Pancreas (tissue), 10 donors: ENCODE measurements around the gene FMNL3. TPM values are rescaled to one million over a fixed set of nuclear protein-coding genes. Genes with fewer than 3 reads are reported as not detected.
"Not testable (repeated sequence)": the region's sequence is repeated elsewhere in the genome, so short reads cannot be mapped to it uniquely, and the experiment has no call there.

ENCODE experiments used
- ATAC-seq, 4 donors: fragments of 200-7000 bp; cut with Tn5 transposase; one replicate each; pipeline versions ENCODE4 v1.8.0 to v1.9.1; 2020; ENCODE audit warnings: mild to moderate bottlenecking in 4 of 4, moderate library complexity in 4 of 4
- DNase-seq, 6 donors: peaks; one replicate each; pipeline ENCODE4 v3.0.0-alpha.2; 2020
- FAIRE-seq: peaks from 2 replicates; lab custom pipeline; 2012; peaks lifted over from hg19 to GRCh38; lab: Jason Lieb, UNC
- H3K27ac ChIP-seq, 4 donors: fragments of 200-600 bp; sonication (generic); 1 replicate in 3 of 4; 2 replicates in 1 of 4; pipeline versions ENCODE4 v1.5.0 to v1.8.0; 2020
- H3K27me3 ChIP-seq, 4 donors: fragments of 200-600 bp; one replicate each; pipeline ENCODE4 v1.8.0; 2021
- H3K36me3 ChIP-seq, 3 donors: fragments of 200-600 bp; sonication (generic) in 1 of 3; one replicate each; pipeline versions ENCODE4 v1.5.0 to v1.8.0; 2020 to 2021
- H3K4me1 ChIP-seq, 3 donors: fragments of 200-600 bp; one replicate each; pipeline ENCODE4 v1.8.0; 2021
- H3K4me3 ChIP-seq, 4 donors: fragments of 200-600 bp; sonication (generic) in 2 of 4; one replicate each; pipeline versions ENCODE4 v1.5.0 to v1.8.0; 2020 to 2021
- H3K9me3 ChIP-seq, 4 donors: fragments of 200-600 bp; one replicate each; pipeline ENCODE4 v1.8.0; 2021
- CTCF ChIP-seq, 4 donors: fragments of 200-600 bp; sonication (generic) in 3 of 4; IDR thresholded peaks; one replicate each; pipeline versions ENCODE4 v1.5.0 to v1.8.0; 2021; ENCODE audit warnings: antibody characterized with exemption in 4 of 4
- WGBS, 2 donors: extraction: QIAGEN DNeasy Blood & Tissue Kit; methylation state at CpG; one replicate each; pipeline ENCODE4 v1.1.7; 2013; 5-methylcytosine and 5-hydroxymethylcytosine counted together
- intact Hi-C, 3 donors: fragments of 100-400 bp; cut with DNase I; formaldehyde crosslinking; loops; one replicate each; pipeline versions ENCODE4 v1.11.1 to v1.14.2; 2022
- polyA plus RNA-seq, 2 donors: library from polyadenylated mRNA; stranded (reverse); fragments of 200-250 nt; gene quantifications; one replicate each; pipeline ENCODE4 v1.2.3, GENCODE V29; 2013
- total RNA-seq, 6 donors: library from RNA; stranded (reverse); fragmentation: NEBNext Ultra II Directional in 4 of 6; extraction: Animal tissue kit (Norgen Biotek cat#: 25700) in 4 of 6; gene quantifications; one replicate each; pipeline versions ENCODE4 v1.2.1 to v1.2.4, GENCODE V29; 2021 to 2023
- donor health status: healthy with polysubstance abuse.
- donor health status: DM: no; HTN: no; CAD: no; lungs with moderate emphysema.
- donor health status: DM: no; HTN: no; CAD: no.
- donor health status: control.
- donor health status: control.
- donor health status: Bipolar disorder and iron deficiency.
- donor health status: DM: yes; HTN: yes; CAD: no.
- donor health status: DM: no; HTN: no; CAD: no.
- donor health status: DM: no; HTN: no; CAD: no.
- donor health status: DM: yes; HTN: yes; CAD: no.

The FMNL3 gene
- total and polyA plus RNA-seq, 8 donors, result 1.8 to 13.5 (median 3.0) TPM

- peaks cover 0 to 4% (median 4%) of the 10 kb centered on the region in 3 donors for H3K4me1 ChIP-seq
- H3K27ac ChIP-seq, result no peak overlapping the region
- no peak overlapping the region for H3K4me3 ChIP-seq
- no peak for FAIRE-seq
- intact Hi-C loops, result no loop called here
- H3K27me3 ChIP-seq, result no peaks in the 10 kb centered on the region
- WGBS, 2 donors, result 72 to 80% methylated on average over 5 of the region's 5 CpGs
- no peak for ATAC-seq
- no peak for TF ChIP-seq CTCF (IDR thresholded peaks at IDR 0.05)
- H3K36me3 ChIP-seq, result no peaks in the 10 kb centered on the region
- H3K9me3 ChIP-seq, result no peaks in the 10 kb centered on the region
- DNase-seq, result no peak
Measured at GRCh38 chr12:49616533-49617219, 90.5 kb downstream of the FMNL3 start.

- no peak for TF ChIP-seq CTCF (IDR thresholded peaks at IDR 0.05)
- Histone ChIP-seq H3K27ac (no peak overlapping the region), H3K27me3 (no peaks in the 10 kb centered on the region), H3K36me3 (no peaks in the 10 kb centered on the region), H3K4me3 (no peak overlapping the region), H3K9me3 (no peaks in the 10 kb centered on the region), H3K4me1 (no peaks in the 10 kb centered on the region)
- DNase-seq (no peak), ATAC-seq (no peak), FAIRE-seq (no peak)
- WGBS, 2 donors, result 95 to 100% methylated on average over 6 to 7 of the region's 7 CpGs
- intact Hi-C loops, result no loop called here
Measured at GRCh38 chr12:49615725-49616124, 91.5 kb downstream of the FMNL3 start.

GRCh38 chr12:49612210-49612609 is 95.0 kb downstream of the FMNL3 start:
- ATAC-seq (no peak), FAIRE-seq (no peak), DNase-seq (no peak)
- H3K36me3 ChIP-seq, result no peaks in the 10 kb centered on the region
- H3K27ac ChIP-seq, result no peak overlapping the region
- no peak overlapping the region for H3K4me3 ChIP-seq
- intact Hi-C loops, result no loop called here
- H3K9me3 ChIP-seq, result no peaks in the 10 kb centered on the region
- H3K4me1 ChIP-seq, result peaks cover 0 to 2% (median 0%) of the 10 kb centered on the region in 3 donors
- no peaks in the 10 kb centered on the region for H3K27me3 ChIP-seq
- no peak for TF ChIP-seq CTCF (IDR thresholded peaks at IDR 0.05)

GRCh38 chr12:49610785-49611184 is 96.4 kb downstream of the FMNL3 start:
- H3K27me3 ChIP-seq, ATAC-seq, H3K27ac ChIP-seq, H3K9me3 ChIP-seq, FAIRE-seq, H3K36me3 ChIP-seq, DNase-seq, intact Hi-C loops, H3K4me1 ChIP-seq, H3K4me3 ChIP-seq: not testable (repeated sequence)
- WGBS, 2 donors, result 90 to 97% methylated on average over 4 of the region's 4 CpGs

GRCh38 chr12:49609875-49610154 is 97.4 kb downstream of the FMNL3 start:
- no peaks in the 10 kb centered on the region for H3K27me3 ChIP-seq
- H3K9me3 ChIP-seq, result no peaks in the 10 kb centered on the region
- H3K36me3 ChIP-seq, result no peaks in the 10 kb centered on the region
- intact Hi-C loops, result no loop called here
- DNase-seq, result no peak
- no peak for ATAC-seq
- no peak for FAIRE-seq
- H3K4me1 ChIP-seq, result peaks cover 0 to 6% (median 0%) of the 10 kb centered on the region in 3 donors
- H3K27ac ChIP-seq, result no peak overlapping the region
- TF ChIP-seq CTCF (IDR thresholded peaks at IDR 0.05), result no peak
- H3K4me3 ChIP-seq, result no peak overlapping the region
- 72 to 87% methylated on average over 1 of the region's 1 CpG for WGBS, 2 donors
